Epithelial cell of prostate (primary cell): ENCODE measurements around the gene GCN1.

Experiments
- DNase-seq: peaks from one replicate; pipeline ENCODE4 v3.0.0-alpha.2; 2011; ENCODE audit warnings: low read depth, low spot score
- H3K27ac ChIP-seq: fragments of 450-650 bp; 2 replicates; pipeline ENCODE4 v1.5.1; 2017; ENCODE audit warnings: mild to moderate bottlenecking

The GCN1 gene

GRCh38 chr12:120086801-120087621, 107.5 kb downstream of the GCN1 start:
- H3K27ac ChIP-seq = peak overlapping the region; percentile 42
- peak; percentile 93 for DNase-seq

- H3K27ac ChIP-seq = peak overlapping the region; percentile 42
- no peak for DNase-seq
Measured at GRCh38 chr12:120085920-120086645, 108.4 kb downstream of the GCN1 start.

- no peak overlapping the region for H3K27ac ChIP-seq
- no peak for DNase-seq
Measured at GRCh38 chr12:120081641-120082040, 112.9 kb downstream of the GCN1 start.

DNA sequence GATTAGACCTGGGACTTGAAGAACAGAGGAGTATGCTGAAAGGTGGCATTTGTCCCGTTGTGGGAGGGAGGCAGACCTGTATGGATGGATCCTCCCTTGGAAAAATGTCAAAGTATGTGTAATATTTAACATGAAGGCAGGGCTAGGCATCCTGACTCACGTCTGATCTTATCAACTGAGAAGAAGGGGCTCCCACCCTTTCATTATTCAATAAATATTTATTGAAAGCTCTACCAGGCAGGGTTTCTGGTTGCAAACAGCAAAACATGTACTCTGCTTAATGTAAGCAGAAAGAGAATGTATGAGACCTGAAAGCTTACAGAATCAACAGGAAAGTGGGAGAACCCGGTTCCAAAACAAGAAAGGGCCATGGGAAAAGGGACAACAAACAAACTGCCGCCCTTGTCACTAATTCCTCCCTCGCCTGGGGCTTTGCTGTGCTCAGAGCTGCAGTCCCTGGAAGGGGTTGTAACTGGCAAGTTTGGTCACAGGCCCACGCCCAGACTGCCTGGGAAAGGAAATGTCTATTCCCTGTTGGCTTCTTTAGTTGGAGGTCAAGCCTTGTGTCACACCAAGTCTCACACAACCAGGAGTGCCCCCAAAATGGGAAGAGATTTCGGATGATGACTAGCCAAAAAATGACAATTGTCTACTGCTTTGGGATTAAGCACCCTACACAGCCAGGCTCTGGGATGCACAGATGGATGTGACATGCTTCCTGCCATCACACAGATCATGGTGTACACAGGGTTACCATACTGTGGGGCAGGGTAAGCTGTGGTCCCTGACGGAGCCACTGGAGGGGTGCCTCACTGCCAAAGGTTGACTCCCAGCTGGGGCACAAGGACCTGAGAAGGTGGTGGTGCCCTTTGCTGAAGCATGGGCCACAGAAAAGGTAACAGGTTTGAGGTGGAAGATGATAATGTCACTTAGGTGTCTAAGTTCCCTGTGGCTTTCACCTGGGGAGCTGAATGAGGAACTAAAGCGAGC, 114.8 kb downstream of the GCN1 start:
- peak overlapping the region; percentile 74 for H3K27ac ChIP-seq
- DNase-seq = peak; percentile 58

GRCh38 chr12:120078868-120079267, 115.6 kb downstream of the GCN1 start:
- H3K27ac ChIP-seq = peak overlapping the region; percentile 74

GRCh38 chr12:120077260-120077659, 117.3 kb downstream of the GCN1 start:
- no peak for DNase-seq
- H3K27ac ChIP-seq = no peak overlapping the region

More at GRCh38 chr12:120078868-120079267, 115.6 kb downstream of the GCN1 start:
- DNase-seq = no peak
